Ovary (tissue), 3 donors: Measurements from ENCODE around the gene DCAF11.

Source experiments
- CTCF ChIP-seq, 3 donors: fragments of 450-650 bp in 2 of 3; fragments of 200-600 bp in 1 of 3; IDR thresholded peaks; one replicate each; pipeline versions ENCODE4 v1.5.1 to v1.8.0; 2016 to 2022; ENCODE audit warnings: antibody characterized with exemption in 3 of 3, mild to moderate bottlenecking in 1 of 3
- EP300 ChIP-seq: sonication (generic); formaldehyde crosslinking; IDR thresholded peaks from one replicate; pipeline ENCODE4 v1.6.1; 2017; ENCODE audit warnings: antibody characterized with exemption
- donor health status: DM: no; HTN: no; CAD: no.

GRCh38 chr14:24092505-24093206, 21.9 kb upstream of the DCAF11 start:
- TF ChIP-seq CTCF (IDR thresholded peaks at IDR 0.05) = no peak
- TF ChIP-seq EP300 = no peak
